SJCRH30 (cell line): ENCODE measurements around the gene PRSS56. TPM values are rescaled to one million over a fixed set of nuclear protein-coding genes. Genes with fewer than 3 reads are reported as not detected.

ENCODE experiments used
- DNase-seq, 2 experiments: peaks; one replicate each; pipeline ENCODE4 v3.0.0-alpha.2; 2015 to 2020
- H3K27ac ChIP-seq: fragments of 250-450 bp; sonication (Bioruptor Pico); 2 replicates; pipeline ENCODE4 v1.5.1; 2020; ENCODE audit warnings: mild to moderate bottlenecking, moderate library complexity
- H3K27me3 ChIP-seq: fragments of 250-450 bp; sonication (Bioruptor Pico); 2 replicates; pipeline ENCODE4 v1.5.1; 2020; ENCODE audit warnings: mild to moderate bottlenecking, moderate library complexity
- H3K36me3 ChIP-seq: fragments of 250-450 bp; sonication (Bioruptor Pico); 2 replicates; pipeline ENCODE4 v1.5.1; 2020; ENCODE audit warnings: mild to moderate bottlenecking, moderate library complexity
- H3K4me1 ChIP-seq: fragments of 250-450 bp; sonication (Bioruptor Pico); 2 replicates; pipeline ENCODE4 v1.5.1; 2020; ENCODE audit warnings: mild to moderate bottlenecking, moderate library complexity
- H3K4me3 ChIP-seq: fragments of 250-450 bp; sonication (Bioruptor Pico); 2 replicates; pipeline ENCODE4 v1.5.1; 2020; ENCODE audit warnings: mild to moderate bottlenecking, moderate library complexity
- H3K9me3 ChIP-seq: fragments of 250-450 bp; sonication (Bioruptor Pico); replicated peaks from 2 replicates; pipeline ENCODE4 v1.5.1; 2020; ENCODE audit warnings: mild to moderate bottlenecking, moderate library complexity
- total RNA-seq: library from RNA; depleted of rRNA; stranded (reverse); fragments of >200 nt; shearing (Covaris generic); gene quantifications from 2 replicates; pipeline ENCODE4 v1.2.3, GENCODE V29; 2014

Gene PRSS56
- total RNA-seq, 1 experiment from 2014 or later = 0.38 TPM

DNA sequence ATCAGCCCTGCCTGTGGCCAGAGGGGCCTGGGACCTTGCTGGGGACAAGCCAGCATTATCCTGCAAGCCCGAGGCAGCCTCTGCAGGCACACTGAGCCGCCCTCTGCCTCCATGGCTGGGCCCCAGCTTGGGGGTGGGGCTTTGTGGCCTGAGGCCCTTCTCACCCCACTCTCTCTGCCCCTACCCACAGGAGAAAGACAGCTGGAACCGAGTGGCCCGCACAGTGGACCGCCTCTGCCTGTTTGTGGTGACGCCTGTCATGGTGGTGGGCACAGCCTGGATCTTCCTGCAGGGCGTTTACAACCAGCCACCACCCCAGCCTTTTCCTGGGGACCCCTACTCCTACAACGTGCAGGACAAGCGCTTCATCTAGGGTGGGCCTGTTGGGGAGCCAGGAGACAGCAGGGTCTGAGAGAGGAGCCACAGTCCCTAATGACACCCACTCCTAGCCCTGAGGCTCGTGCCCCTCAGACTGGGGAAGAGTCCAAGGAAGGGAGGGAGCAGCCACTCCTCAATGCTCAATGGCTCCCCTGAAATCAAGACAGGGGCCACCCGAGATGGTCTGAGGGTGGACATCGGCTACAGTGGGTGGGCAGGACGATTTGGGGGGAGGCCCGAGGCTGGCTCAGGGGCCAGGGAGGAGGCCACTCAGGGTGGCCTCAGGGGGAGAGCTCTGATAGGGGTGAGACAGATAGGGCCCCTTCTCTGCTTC, 14.9 kb downstream of the PRSS56 start:
- H3K4me1 ChIP-seq = peaks cover 23% of the 10 kb centered on the region
- no peak overlapping the region for H3K4me3 ChIP-seq
- H3K27ac ChIP-seq = no peak overlapping the region
- H3K27me3 ChIP-seq = no peaks in the 10 kb centered on the region
- no peak for DNase-seq
- no peaks in the 10 kb centered on the region for H3K9me3 ChIP-seq
- peaks cover 25% of the 10 kb centered on the region; the same call in 1 of the 2 replicates for H3K36me3 ChIP-seq

- Histone ChIP-seq H3K4me1 (peaks cover 23% of the 10 kb centered on the region), H3K27me3 (no peaks in the 10 kb centered on the region), H3K9me3 (no peaks in the 10 kb centered on the region), H3K4me3 (no peak overlapping the region), H3K36me3 (peaks cover 25% of the 10 kb centered on the region; the same call in 1 of the 2 replicates), H3K27ac (no peak overlapping the region)
- no peak for DNase-seq
These were observed 15.8 kb downstream of the PRSS56 start for GRCh38 chr2:232535761-232536530.

GRCh38 chr2:232537079-232537478, 16.9 kb downstream of the PRSS56 start:
- peaks cover 30% of the 10 kb centered on the region for H3K36me3 ChIP-seq
- no peak overlapping the region for H3K4me3 ChIP-seq
- peaks cover 23% of the 10 kb centered on the region for H3K4me1 ChIP-seq
- peak in 1 of 2 experiments; percentile 61 for DNase-seq
- no peaks in the 10 kb centered on the region for H3K27me3 ChIP-seq
- no peaks in the 10 kb centered on the region for H3K9me3 ChIP-seq
- H3K27ac ChIP-seq = peak overlapping the region; percentile 1; the same call in 1 of the 2 replicates

GRCh38 chr2:232537499-232537898, 17.3 kb downstream of the PRSS56 start:
- peaks cover 23% of the 10 kb centered on the region for H3K4me1 ChIP-seq
- H3K36me3 ChIP-seq = peaks cover 32% of the 10 kb centered on the region
- H3K27me3 ChIP-seq = no peaks in the 10 kb centered on the region
- H3K4me3 ChIP-seq = no peak overlapping the region
- H3K9me3 ChIP-seq = no peaks in the 10 kb centered on the region
- peak in 1 of 2 experiments; percentile 59 for DNase-seq
- H3K27ac ChIP-seq = peak overlapping the region; percentile 1; the same call in 1 of the 2 replicates

GRCh38 chr2:232538671-232539070, 18.5 kb downstream of the PRSS56 start:
- peaks cover 23% of the 10 kb centered on the region for H3K4me1 ChIP-seq
- peak overlapping the region; percentile 92 for H3K27ac ChIP-seq
- DNase-seq = peak; percentile 63 to 73
- peaks cover 42% of the 10 kb centered on the region for H3K36me3 ChIP-seq
- H3K27me3 ChIP-seq = no peaks in the 10 kb centered on the region
- peak overlapping the region; percentile 65 for H3K4me3 ChIP-seq
- no peaks in the 10 kb centered on the region for H3K9me3 ChIP-seq

DNA sequence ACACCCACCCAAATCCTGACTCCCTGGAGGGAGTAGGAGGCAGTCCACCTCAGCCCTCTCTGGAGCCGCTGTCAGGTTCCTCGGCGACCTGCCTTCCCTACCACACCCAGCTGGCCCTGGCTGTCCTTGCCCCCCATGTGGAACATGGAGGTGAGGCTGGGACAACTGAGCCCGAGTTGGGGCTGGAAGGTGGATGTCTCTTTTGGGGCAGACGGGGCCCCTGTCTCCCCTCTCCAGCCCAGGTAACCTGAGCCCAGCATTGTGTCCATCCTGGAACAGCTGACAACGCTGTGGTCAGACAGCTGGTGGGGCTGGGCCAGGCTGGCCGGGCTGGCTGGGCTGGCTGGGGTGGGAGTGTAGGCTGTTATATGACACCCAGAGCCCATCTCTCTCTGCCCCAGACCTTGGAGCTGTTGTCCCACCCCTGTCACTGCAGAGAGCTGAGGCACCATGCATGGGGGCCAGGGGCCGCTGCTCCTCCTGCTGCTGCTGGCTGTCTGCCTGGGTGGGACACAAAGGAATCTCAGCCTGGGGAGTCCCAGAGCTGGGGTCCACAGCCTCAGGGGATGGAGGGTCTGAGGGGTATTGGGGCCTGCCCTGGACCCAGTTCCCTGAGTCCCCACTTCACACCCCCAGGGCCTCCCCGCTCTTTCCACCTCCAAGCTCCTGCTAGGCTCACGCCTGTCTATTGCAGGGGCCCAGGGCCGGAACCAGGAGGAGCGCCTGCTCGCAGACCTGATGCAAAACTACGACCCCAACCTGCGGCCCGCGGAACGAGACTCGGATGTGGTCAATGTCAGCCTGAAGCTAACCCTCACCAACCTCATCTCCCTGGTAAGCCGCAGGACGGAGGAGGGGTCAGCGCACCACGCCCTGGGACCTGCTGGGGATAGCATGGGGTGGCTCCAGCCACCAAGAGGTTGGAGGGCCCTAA, 19.4 kb downstream of the PRSS56 start, which contains the start of gene CHRNG:
Gene CHRNG (plus strand): TSS at position 395 of the 934 bp plus-strand sequence. CDS start 56 bp downstream, at position 451.
- H3K27ac ChIP-seq = peak within 1 kb of the TSS; percentile 92
- H3K4me1 ChIP-seq = peaks cover 23% of the 10 kb centered on the region
- H3K9me3 ChIP-seq = no peaks in the 10 kb centered on the region
- H3K4me3 ChIP-seq = peak within 1 kb of the TSS; percentile 65
- peaks cover 45% of the 10 kb centered on the region for H3K36me3 ChIP-seq
- peak; percentile 96 to 98 for DNase-seq
- no peaks in the 10 kb centered on the region for H3K27me3 ChIP-seq

GRCh38 chr2:232540441-232541041, 20.4 kb downstream of the PRSS56 start:
- peak in 1 of 2 experiments; percentile 44 for DNase-seq
- Histone ChIP-seq H3K36me3 (peaks cover 40% of the 10 kb centered on the region), H3K4me1 (peaks cover 23% of the 10 kb centered on the region), H3K27me3 (no peaks in the 10 kb centered on the region), H3K27ac (peak overlapping the region; percentile 92), H3K4me3 (peak overlapping the region; percentile 65), H3K9me3 (no peaks in the 10 kb centered on the region)

DNA sequence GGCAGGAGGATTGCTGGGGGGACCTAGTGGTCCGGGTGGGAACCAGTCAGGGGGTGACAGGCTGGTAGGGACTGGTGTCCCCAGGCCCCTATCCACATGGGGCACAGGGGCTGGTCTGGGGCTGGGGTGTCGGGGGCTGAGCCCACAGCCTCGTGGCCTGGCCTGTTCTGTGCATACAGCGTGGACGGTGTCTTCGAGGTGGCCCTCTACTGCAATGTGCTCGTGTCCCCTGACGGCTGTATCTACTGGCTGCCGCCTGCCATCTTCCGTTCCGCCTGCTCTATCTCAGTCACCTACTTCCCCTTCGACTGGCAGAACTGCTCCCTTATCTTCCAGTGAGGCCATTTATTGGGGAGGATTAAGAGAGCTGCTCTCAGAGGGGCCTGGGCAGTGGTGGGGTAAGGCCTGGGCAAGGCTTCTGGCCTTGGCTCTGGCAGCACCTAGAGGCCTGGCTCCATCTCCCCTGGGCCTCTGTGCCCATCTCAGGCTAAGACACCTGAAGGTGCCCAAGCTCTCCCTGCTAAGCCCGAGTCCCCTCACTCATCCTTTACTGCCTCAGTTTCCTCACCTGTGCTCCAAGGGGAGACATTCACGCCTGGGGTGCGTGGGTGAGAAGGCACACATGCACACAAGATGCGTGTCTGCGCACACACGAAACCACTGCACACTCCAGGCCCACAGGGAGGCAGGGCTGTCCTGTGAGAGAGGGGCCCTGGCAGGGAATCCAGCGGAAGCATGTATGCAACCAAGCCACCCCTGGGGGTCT, 21.2 kb downstream of the PRSS56 start:
- Histone ChIP-seq H3K4me1 (peaks cover 23% of the 10 kb centered on the region), H3K36me3 (peaks cover 39% of the 10 kb centered on the region), H3K4me3 (no peak overlapping the region), H3K9me3 (no peaks in the 10 kb centered on the region), H3K27ac (no peak overlapping the region), H3K27me3 (no peaks in the 10 kb centered on the region)
- DNase-seq = no peak

- no peak overlapping the region for H3K4me3 ChIP-seq
- H3K27me3 ChIP-seq = no peaks in the 10 kb centered on the region
- no peak for DNase-seq
- no peak overlapping the region for H3K27ac ChIP-seq
- peaks cover 43% of the 10 kb centered on the region for H3K36me3 ChIP-seq
- peaks cover 20% of the 10 kb centered on the region for H3K4me1 ChIP-seq
- H3K9me3 ChIP-seq = no peaks in the 10 kb centered on the region
These were observed 21.9 kb downstream of the PRSS56 start for GRCh38 chr2:232541961-232542714.

DNA sequence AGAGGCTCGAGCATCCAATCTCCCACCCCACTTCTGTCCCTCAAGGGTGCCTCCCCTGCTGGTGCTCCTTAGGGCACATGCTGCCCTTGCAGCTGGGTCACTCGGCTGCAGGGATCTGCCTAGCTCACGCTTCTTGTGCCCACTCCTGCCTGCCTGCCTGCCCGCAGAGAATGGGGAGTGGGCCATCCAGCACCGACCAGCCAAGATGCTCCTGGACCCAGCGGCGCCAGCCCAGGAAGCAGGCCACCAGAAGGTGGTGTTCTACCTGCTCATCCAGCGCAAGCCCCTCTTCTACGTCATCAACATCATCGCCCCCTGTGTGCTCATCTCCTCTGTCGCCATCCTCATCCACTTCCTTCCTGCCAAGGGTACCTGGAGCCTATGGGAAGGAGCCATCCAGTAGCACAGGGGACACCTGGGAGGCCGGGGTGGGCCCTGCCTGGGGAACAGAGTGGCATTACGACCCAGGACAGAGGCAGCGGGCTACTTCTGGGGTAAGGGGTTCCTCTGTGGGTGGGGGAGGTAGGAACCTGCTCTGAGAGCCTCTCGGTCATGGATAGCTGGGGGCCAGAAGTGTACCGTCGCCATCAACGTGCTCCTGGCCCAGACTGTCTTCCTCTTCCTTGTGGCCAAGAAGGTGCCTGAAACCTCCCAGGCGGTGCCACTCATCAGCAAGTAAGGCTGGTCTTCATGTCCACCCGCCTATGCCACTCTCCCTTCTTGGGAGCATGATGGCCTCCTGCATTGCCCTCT, 22.7 kb downstream of the PRSS56 start:
- Histone ChIP-seq H3K4me3 (no peak overlapping the region), H3K27ac (no peak overlapping the region), H3K4me1 (peaks cover 13% of the 10 kb centered on the region), H3K9me3 (no peaks in the 10 kb centered on the region), H3K27me3 (no peaks in the 10 kb centered on the region), H3K36me3 (peaks cover 50% of the 10 kb centered on the region)
- no peak for DNase-seq

GRCh38 chr2:232543491-232543890, 23.3 kb downstream of the PRSS56 start:
- H3K36me3 ChIP-seq = peaks cover 52% of the 10 kb centered on the region
- no peak overlapping the region for H3K27ac ChIP-seq
- no peaks in the 10 kb centered on the region for H3K27me3 ChIP-seq
- H3K4me1 ChIP-seq = peaks cover 7% of the 10 kb centered on the region
- DNase-seq = no peak
- no peaks in the 10 kb centered on the region for H3K9me3 ChIP-seq
- no peak overlapping the region for H3K4me3 ChIP-seq

DNA sequence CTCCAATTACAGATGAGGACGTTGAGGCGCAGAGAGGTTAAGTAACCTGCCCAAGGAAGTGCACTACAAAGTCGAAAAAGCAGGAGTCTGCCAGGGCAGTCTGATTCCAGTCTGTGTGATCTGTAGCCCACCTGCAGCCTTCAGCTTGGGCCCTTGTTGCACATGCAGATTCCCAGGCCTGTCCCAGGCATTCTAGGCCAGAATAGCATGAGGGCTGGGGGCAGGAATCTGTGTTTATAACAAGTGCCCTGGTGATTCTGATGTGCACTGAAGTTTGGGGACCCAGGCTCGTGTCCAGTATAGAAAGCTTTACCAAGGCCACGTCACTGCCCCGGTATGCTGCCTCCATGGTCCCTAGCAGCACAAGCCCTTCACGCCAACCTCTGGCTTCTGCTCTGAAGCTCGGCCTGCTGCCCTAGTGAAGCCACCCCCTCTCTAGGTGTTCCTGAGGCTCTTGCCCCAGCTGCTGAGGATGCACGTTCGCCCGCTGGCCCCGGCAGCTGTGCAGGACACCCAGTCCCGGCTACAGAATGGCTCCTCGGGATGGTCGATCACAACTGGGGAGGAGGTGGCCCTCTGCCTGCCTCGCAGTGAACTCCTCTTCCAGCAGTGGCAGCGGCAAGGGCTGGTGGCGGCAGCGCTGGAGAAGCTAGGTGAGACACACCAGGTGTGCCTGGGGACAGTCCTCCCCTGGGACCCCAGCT, 23.9 kb downstream of the PRSS56 start:
- DNase-seq = no peak
- H3K36me3 ChIP-seq = peaks cover 53% of the 10 kb centered on the region
- no peaks in the 10 kb centered on the region for H3K9me3 ChIP-seq
- no peak overlapping the region for H3K27ac ChIP-seq
- no peaks in the 10 kb centered on the region for H3K27me3 ChIP-seq
- H3K4me3 ChIP-seq = no peak overlapping the region
- H3K4me1 ChIP-seq = peaks cover 2% of the 10 kb centered on the region
